ENCODE data around the gene ZNF423. TPM values are rescaled to one million over a fixed set of nuclear protein-coding genes. Genes with fewer than 3 reads are reported as not detected.

The ZNF423 gene
- total RNA-seq, 1 donor from 2014 or later = 49.8 TPM

DNA sequence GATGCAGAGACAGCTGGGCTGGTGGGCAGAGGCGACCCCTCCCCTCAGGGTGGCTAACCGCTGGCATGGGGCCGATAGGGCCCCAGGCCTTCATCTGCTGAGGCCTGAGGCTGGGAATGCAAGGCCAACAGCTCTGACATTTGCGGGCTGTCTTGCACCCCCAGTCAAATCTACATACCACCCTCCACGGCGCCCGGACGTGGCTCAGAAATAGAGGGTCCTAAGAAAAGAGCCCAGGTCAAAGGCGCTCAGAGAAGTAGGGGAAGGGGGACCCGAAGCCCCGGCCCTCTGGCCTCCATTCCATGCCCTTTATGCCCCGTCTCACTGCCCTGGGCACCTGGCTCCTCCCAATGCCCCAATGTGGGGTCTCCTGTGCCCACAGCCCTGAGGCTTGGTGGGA is 340.1 kb downstream of the ZNF423 start:
- Mint-ChIP-seq H3K4me1 (ENCODE audit: low read depth) (peaks cover 3% of the 10 kb centered on the region), H3K27ac (no peak overlapping the region), H3K4me3 (ENCODE audit: low read depth) (no peak overlapping the region), H3K36me3 (ENCODE audit: insufficient read depth) (peaks cover 4% of the 10 kb centered on the region), H3K9me3 (ENCODE audit: low read depth) (no peaks in the 10 kb centered on the region), H3K27me3 (no peaks in the 10 kb centered on the region)
- TF ChIP-seq, protein P1, sequence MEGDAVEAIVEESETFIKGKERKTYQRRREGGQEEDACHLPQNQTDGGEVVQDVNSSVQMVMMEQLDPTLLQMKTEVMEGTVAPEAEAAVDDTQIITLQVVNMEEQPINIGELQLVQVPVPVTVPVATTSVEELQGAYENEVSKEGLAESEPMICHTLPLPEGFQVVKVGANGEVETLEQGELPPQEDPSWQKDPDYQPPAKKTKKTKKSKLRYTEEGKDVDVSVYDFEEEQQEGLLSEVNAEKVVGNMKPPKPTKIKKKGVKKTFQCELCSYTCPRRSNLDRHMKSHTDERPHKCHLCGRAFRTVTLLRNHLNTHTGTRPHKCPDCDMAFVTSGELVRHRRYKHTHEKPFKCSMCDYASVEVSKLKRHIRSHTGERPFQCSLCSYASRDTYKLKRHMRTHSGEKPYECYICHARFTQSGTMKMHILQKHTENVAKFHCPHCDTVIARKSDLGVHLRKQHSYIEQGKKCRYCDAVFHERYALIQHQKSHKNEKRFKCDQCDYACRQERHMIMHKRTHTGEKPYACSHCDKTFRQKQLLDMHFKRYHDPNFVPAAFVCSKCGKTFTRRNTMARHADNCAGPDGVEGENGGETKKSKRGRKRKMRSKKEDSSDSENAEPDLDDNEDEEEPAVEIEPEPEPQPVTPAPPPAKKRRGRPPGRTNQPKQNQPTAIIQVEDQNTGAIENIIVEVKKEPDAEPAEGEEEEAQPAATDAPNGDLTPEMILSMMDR (IDR thresholded peaks at IDR 0.05; ENCODE audit: unreplicated experiment) = no peak
- no peak for DNase-seq (ENCODE audit: low spot score, unreplicated experiment)

DNA sequence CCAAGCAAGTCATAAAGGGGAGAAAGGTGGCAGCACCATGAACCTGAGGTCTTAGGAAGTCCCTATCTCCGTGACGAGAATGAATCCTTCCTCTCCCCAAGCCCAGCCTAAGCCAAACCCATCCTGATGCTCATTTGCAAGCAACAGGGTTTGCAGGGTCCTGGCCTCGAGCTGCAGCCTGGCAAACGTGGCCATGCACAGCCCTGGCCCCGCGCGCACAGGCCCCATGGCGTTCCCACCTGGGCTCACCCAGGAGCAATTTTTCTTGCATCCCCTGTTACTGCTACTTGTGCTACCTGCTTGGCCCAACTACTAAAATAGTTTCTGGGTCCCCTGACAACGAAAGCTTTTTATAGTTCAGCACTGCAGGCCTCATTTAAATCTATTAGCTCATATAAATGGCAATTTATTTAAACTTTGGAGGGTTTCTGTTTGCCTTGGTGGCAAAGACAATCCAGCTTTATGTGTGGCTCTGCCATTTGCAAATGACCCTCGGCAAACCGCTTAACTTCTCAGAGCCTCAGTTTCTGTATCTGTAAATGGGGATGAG is 340.8 kb downstream of the ZNF423 start:
- H3K36me3 Mint-ChIP-seq (ENCODE audit: insufficient read depth) = peaks cover 4% of the 10 kb centered on the region
- H3K27me3 Mint-ChIP-seq = no peaks in the 10 kb centered on the region
- peaks cover 3% of the 10 kb centered on the region for H3K4me1 Mint-ChIP-seq (ENCODE audit: low read depth)
- no peak for DNase-seq (ENCODE audit: low spot score, unreplicated experiment)
- H3K4me3 Mint-ChIP-seq (ENCODE audit: low read depth) = no peak overlapping the region
- TF ChIP-seq, protein P1 (IDR thresholded peaks at IDR 0.05; ENCODE audit: unreplicated experiment) = no peak
- no peaks in the 10 kb centered on the region for H3K9me3 Mint-ChIP-seq (ENCODE audit: low read depth)
- peak overlapping the region; percentile 11 for H3K27ac Mint-ChIP-seq

DNA sequence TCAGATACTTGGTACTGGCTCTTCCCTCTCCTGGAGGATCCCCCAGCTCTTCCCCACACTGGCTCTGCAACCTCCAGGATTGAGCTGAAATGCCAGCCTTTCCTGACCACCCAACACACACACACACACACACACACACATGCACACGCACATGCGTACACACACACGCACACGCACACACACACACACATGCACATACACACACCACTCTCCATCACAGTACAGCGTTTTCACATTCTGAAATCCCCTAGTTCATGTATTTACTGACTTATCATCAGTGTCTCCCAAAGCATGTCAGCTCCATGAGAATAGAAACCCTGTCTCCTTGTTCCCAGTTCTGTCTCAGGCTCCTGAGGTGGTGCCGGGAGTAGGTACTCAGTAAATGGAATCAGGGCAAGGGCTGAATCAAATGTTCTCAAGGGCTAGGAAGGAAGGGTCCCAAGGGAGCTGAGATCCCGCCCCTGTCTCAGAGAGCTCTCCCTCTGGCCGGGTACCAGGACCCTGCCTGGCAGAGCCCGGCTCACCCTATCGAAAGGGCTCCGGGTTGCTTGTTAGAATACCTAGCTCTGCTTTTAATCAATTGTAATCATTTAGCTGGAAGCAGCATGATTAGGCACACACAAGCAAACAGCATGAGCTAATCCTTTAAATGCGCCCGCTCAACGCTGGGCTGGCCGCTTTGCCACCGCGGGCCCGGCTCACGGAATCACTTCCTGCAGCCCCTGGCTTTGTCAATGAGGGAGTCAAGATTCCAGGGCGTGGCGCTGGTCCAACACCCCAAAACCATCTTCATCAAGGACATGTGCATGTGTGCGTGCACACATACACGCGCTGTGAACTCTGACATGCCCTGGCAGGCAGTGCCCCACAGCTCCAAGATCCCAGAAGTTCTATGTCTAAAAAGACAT is 341.6 kb downstream of the ZNF423 start:
- TF ChIP-seq, protein P1 (IDR thresholded peaks at IDR 0.05; ENCODE audit: unreplicated experiment) = no peak
- Mint-ChIP-seq H3K4me1 (ENCODE audit: low read depth) (peaks cover 3% of the 10 kb centered on the region), H3K27me3 (no peaks in the 10 kb centered on the region), H3K4me3 (ENCODE audit: low read depth) (no peak overlapping the region), H3K36me3 (ENCODE audit: insufficient read depth) (no peaks in the 10 kb centered on the region), H3K9me3 (ENCODE audit: low read depth) (no peaks in the 10 kb centered on the region), H3K27ac (peak overlapping the region; percentile 79)
- no peak for DNase-seq (ENCODE audit: low spot score, unreplicated experiment)

DNA sequence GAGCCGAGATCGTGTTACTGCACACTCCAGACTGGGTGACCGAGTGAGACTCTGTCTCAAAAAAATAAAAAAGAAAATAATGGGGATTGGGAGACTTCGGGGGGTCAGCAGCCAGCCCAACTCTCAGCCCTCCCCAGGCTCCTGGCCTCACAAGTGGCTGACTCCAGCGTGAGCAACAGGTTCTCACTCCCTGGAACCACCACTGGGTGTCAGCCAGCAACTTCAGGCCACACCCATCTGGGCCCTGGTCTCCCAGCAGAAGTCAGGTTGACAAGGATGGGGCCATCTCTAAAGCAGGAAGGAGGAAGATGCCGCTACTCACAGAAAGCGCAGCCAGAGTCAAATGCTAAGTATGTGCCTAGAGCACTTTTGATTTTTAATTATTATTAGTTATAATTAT is 342.9 kb downstream of the ZNF423 start:
- Mint-ChIP-seq H3K27ac (no peak overlapping the region), H3K27me3 (no peaks in the 10 kb centered on the region), H3K4me3 (ENCODE audit: low read depth) (no peak overlapping the region), H3K9me3 (ENCODE audit: low read depth) (no peaks in the 10 kb centered on the region), H3K4me1 (ENCODE audit: low read depth) (peaks cover 3% of the 10 kb centered on the region), H3K36me3 (ENCODE audit: insufficient read depth) (no peaks in the 10 kb centered on the region)
- TF ChIP-seq, protein P1 (IDR thresholded peaks at IDR 0.05; ENCODE audit: unreplicated experiment) = peak; percentile 11
- DNase-seq (ENCODE audit: low spot score, unreplicated experiment) = no peak

DNA sequence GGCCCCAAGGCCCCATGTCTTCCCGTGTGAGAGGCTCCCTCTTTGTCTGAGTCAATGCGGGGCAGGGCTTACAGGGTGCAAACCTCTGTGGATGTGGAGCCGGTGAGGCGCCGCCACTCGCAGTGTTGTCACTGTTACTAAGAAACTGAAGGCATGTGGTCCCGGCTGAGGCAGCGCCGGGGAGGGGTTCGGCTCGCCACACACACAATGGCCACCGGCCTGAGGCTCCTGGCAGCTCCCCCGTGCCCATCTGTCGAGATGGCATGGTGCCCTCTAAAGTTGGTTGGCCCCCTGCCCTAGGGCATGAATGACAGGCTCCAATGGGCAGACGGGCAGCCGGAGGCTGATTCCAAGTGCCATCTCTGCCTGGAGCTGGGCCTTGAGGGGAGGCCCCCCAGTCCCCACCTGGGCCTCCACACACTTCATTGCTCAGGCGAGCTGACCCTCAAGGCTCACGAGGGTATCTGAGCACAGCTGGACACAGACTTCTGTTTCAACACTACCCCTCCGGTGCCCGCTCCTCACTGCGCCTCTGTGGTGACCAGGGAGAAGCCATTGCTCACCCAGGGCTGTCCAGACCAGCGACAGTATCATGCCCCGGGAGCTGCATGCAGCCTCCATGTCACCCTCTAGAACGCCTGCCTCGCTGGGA is 345.1 kb downstream of the ZNF423 start:
- Mint-ChIP-seq H3K27me3 (no peaks in the 10 kb centered on the region), H3K9me3 (ENCODE audit: low read depth) (no peaks in the 10 kb centered on the region), H3K4me1 (ENCODE audit: low read depth) (peaks cover 6% of the 10 kb centered on the region), H3K27ac (peak overlapping the region; percentile 52), H3K4me3 (ENCODE audit: low read depth) (no peak overlapping the region), H3K36me3 (ENCODE audit: insufficient read depth) (peaks cover 2% of the 10 kb centered on the region)
- DNase-seq (ENCODE audit: low spot score, unreplicated experiment) = no peak
- TF ChIP-seq, protein P1 (IDR thresholded peaks at IDR 0.05; ENCODE audit: unreplicated experiment) = no peak
